ENCODE measurements around the gene USP37. TPM values are rescaled to one million over a fixed set of nuclear protein-coding genes. Genes with fewer than 3 reads are reported as not detected.
A peak's percentile ranks its signal among the peaks of the same experiment; 100 is the strongest.

Gene USP37
- total RNA-seq, 1 donor from 2014 or later = 9.2 TPM

- H3K4me3 ChIP-seq (ENCODE audit: low read depth, low read length) = no peak overlapping the region
- H3K36me3 ChIP-seq (ENCODE audit: control insufficient read depth, insufficient read depth, low read length) = no peaks in the 10 kb centered on the region
- DNase-seq (ENCODE audit: low read depth) (no peak), FAIRE-seq (no peak)
- no peak for TF ChIP-seq CTCF (IDR thresholded peaks at IDR 0.05; ENCODE audit: insufficient read depth, low read length, severe bottlenecking)
- H3K27me3 ChIP-seq (ENCODE audit: control insufficient read depth, insufficient read depth, low read length) = no peaks in the 10 kb centered on the region
These were observed 129.6 kb downstream of the USP37 start for GRCh38 chr2:218438596-218438995.

GRCh38 chr2:218437969-218438368, 130.2 kb downstream of the USP37 start:
- no peak for TF ChIP-seq CTCF (IDR thresholded peaks at IDR 0.05; ENCODE audit: insufficient read depth, low read length, severe bottlenecking)
- DNase-seq (ENCODE audit: low read depth) = no peak
- Histone ChIP-seq H3K27me3 (ENCODE audit: control insufficient read depth, insufficient read depth, low read length) (no peaks in the 10 kb centered on the region), H3K4me3 (ENCODE audit: low read depth, low read length) (no peak overlapping the region), H3K36me3 (ENCODE audit: control insufficient read depth, insufficient read depth, low read length) (no peaks in the 10 kb centered on the region)
- no peak for FAIRE-seq

- peaks cover 2% of the 10 kb centered on the region for H3K27me3 ChIP-seq (ENCODE audit: control insufficient read depth, insufficient read depth, low read length)
- H3K36me3 ChIP-seq (ENCODE audit: control insufficient read depth, insufficient read depth, low read length) = no peaks in the 10 kb centered on the region
- FAIRE-seq (no peak), DNase-seq (ENCODE audit: low read depth) (no peak)
- no peak overlapping the region for H3K4me3 ChIP-seq (ENCODE audit: low read depth, low read length)
- no peak for TF ChIP-seq CTCF (IDR thresholded peaks at IDR 0.05; ENCODE audit: insufficient read depth, low read length, severe bottlenecking)
These were observed 131.2 kb downstream of the USP37 start for GRCh38 chr2:218436992-218437391.

- no peak overlapping the region for H3K4me3 ChIP-seq (ENCODE audit: low read depth, low read length)
- peaks cover 2% of the 10 kb centered on the region for H3K27me3 ChIP-seq (ENCODE audit: control insufficient read depth, insufficient read depth, low read length)
- FAIRE-seq = peak; percentile 70
- no peak for TF ChIP-seq CTCF (IDR thresholded peaks at IDR 0.05; ENCODE audit: insufficient read depth, low read length, severe bottlenecking)
- no peak for DNase-seq (ENCODE audit: low read depth)
- H3K36me3 ChIP-seq (ENCODE audit: control insufficient read depth, insufficient read depth, low read length) = no peaks in the 10 kb centered on the region
These were observed 132.9 kb downstream of the USP37 start for GRCh38 chr2:218435003-218435982.

- Histone ChIP-seq H3K36me3 (ENCODE audit: control insufficient read depth, insufficient read depth, low read length) (no peaks in the 10 kb centered on the region), H3K27me3 (ENCODE audit: control insufficient read depth, insufficient read depth, low read length) (peaks cover 2% of the 10 kb centered on the region), H3K4me3 (ENCODE audit: low read depth, low read length) (no peak overlapping the region)
- no peak for TF ChIP-seq CTCF (IDR thresholded peaks at IDR 0.05; ENCODE audit: insufficient read depth, low read length, severe bottlenecking)
- no peak for DNase-seq (ENCODE audit: low read depth)
- no peak for FAIRE-seq
These were observed 133.7 kb downstream of the USP37 start for GRCh38 chr2:218434456-218434855.
